ENCODE results near the gene CACNA1A. TPM values are rescaled to one million over a fixed set of nuclear protein-coding genes. Genes with fewer than 3 reads are reported as not detected.

Gene CACNA1A
- total and polyA plus RNA-seq, 2 of the 13 experiments (the other 11 are each of a cell fraction or from before 2014, with no cell fraction given), result not detected

- TF ChIP-seq CTCF (CRISPR knock-in tag; IDR thresholded peaks at IDR 0.05) (0 out of 2 replicates have a peak, but pooled peaks have one; percentile 2), SP4 (CRISPR knock-in tag; IDR thresholded peaks at IDR 0.05) (no peak), ADNP (CRISPR knock-in tag; IDR thresholded peaks at IDR 0.05) (peak; percentile 73; the same call in 1 of the 2 replicates), ZMYM3 (CRISPR knock-in tag; IDR thresholded peaks at IDR 0.05) (peak; percentile 96), GABPA (IDR thresholded peaks at IDR 0.05; ENCODE audit: low read depth, low read length) (no peak), GABPA (CRISPR knock-in tag; IDR thresholded peaks at IDR 0.05; ENCODE audit: low read depth) (peak; percentile 42; the same call in 1 of the 2 replicates), SPEN (CRISPR knock-in tag; IDR thresholded peaks at IDR 0.05; ENCODE audit: low read depth) (peak; percentile 33; the same call in 1 of the 2 replicates), ASH2L (IDR thresholded peaks at IDR 0.05; ENCODE audit: insufficient read length, low read depth, low read length) (peak; percentile 30), HDAC2 (CRISPR knock-in tag; IDR thresholded peaks at IDR 0.05) (peak; percentile 57; the same call in 1 of the 2 replicates), U2AF2 (IDR thresholded peaks at IDR 0.05; ENCODE audit: low read depth, low read length) (no peak), KLF16 (CRISPR knock-in tag; IDR thresholded peaks at IDR 0.05) (0 out of 4 replicates have a peak, but pooled peaks of 1 of the 2 experiments have one; percentile 34), ZNF691 (CRISPR knock-in tag; IDR thresholded peaks at IDR 0.05; ENCODE audit: borderline replicate concordance, low read depth) (0 out of 2 replicates have a peak, but pooled peaks have one; percentile 42), THAP11 (CRISPR knock-in tag; IDR thresholded peaks at IDR 0.05) (peak; percentile 53; the same call in 1 of the 2 replicates), ZFP90 (CRISPR knock-in tag; IDR thresholded peaks at IDR 0.05; ENCODE audit: borderline replicate concordance) (no peak), RXRA (CRISPR knock-in tag; IDR thresholded peaks at IDR 0.05) (peak; percentile 56), CBX5 (CRISPR knock-in tag; IDR thresholded peaks at IDR 0.05; ENCODE audit: borderline replicate concordance) (0 out of 2 replicates have a peak, but pooled peaks have one; percentile 12), TFDP2 (CRISPR knock-in tag; IDR thresholded peaks at IDR 0.05) (0 out of 2 replicates have a peak, but pooled peaks have one; percentile 22), ZMYM2 (CRISPR knock-in tag; IDR thresholded peaks at IDR 0.05) (peak; percentile 95), PATZ1 (CRISPR knock-in tag; IDR thresholded peaks at IDR 0.05) (peak; percentile 60; the same call in 1 of the 2 replicates), DMTF1 (CRISPR knock-in tag; IDR thresholded peaks at IDR 0.05) (no peak), MXI1 (IDR thresholded peaks at IDR 0.05; ENCODE audit: borderline replicate concordance, low read depth, low read length) (peak; percentile 20; the same call in 1 of the 3 replicates)
These were observed 315.3 kb downstream of the CACNA1A start (continued) for GRCh38 chr19:13190781-13191540.

Measured in HepG2 (cell line).